ENCODE measurements around the gene FOXO6.

The FOXO6 gene

DNA sequence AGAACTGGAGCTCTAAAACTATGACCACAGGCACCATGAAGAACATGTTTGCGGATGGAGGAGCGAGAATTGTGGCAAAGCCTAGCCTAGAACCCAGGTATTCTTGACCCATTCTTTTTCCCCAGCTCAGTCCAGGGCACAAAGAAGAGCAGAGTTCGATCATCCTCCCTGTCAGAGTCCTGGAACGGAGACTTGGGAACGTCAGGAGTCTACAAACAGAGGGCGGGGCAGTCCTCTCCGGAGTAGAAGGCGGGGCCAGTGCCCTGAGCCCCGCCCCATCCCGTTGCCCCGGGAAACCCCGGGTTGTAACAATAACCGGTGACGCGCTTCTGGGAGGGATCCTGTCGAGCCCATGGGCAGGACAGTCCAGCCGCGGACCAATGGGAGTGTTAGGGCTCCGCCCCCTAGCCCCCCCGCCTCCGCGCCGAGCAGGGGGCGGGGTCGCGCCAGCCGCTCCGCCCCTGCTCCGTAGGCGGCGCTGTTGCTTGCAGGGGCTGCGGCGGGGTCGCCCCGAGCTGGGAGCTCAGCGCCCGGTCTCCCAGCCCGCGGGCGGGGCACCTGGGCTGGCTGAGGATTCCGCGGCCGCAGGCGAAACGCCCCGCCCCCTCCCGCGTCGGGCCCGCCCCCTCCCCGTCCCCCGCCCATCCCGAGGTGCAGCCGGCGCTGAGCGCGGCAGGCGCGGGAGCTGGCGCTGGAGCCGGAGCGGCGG lies at the start of gene FOXO6:
FOXO6 (plus strand) TSS at position 649 of the 709 bp plus-strand sequence.
- peak; percentile 96 for DNase-seq (ENCODE audit: low spot score)

DNA sequence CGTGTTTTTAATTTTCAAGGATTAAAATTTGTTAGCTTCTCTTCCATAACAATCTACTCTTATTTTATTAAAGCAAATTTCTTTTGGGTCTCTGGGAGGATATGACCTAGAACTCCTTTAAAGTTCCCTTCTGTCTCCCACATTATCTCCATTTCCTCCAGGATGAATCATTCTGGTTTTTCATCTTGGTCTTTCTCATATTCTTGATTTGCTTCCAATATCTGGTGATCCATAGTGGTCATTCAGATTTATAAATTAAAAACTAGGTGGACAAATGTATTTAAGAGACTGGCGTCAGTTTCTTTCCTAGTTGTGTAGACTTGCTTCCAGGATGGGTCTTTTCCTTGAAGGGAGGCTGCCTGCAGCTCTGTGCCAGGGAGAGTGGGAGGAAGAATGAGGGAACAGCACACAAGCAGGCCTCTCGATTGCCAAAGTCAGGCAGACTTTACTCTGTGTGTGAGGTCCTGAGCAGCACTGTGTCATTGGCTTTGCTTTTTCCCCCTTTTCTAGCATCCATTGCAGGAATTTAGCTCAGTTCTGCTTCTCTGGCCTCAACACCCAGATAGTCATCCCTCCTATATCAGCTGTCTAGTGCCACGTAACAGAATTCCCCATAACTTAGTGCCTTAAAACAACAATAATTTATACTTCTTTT lies 48.1 kb upstream of the FOXO6 start:
- no peak for DNase-seq (ENCODE audit: low spot score)

DNA sequence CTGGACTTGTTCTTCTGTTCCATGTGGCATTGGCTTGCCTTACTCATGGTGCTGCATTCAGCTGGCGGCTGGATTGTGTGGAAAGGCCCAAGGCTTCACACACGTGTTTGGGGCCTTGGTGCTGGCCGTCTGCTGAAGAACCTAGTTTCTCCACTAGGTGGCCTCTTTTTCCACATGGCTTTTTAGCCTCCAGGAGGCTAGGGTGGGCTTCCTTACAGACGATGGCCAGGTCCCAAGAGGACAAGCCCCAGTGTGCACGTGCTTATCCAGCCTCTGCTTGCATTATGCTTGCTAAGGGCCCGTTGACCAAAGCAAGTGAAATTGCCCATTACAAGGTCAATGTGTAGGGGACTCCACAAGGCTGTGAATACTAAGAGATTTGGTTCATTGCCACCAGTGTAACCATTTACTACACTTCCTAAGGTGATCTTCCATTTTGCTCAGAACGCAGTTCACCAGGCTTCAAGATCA lies 47.5 kb upstream of the FOXO6 start:
- peak; percentile 66 for DNase-seq (ENCODE audit: low spot score)

DNA sequence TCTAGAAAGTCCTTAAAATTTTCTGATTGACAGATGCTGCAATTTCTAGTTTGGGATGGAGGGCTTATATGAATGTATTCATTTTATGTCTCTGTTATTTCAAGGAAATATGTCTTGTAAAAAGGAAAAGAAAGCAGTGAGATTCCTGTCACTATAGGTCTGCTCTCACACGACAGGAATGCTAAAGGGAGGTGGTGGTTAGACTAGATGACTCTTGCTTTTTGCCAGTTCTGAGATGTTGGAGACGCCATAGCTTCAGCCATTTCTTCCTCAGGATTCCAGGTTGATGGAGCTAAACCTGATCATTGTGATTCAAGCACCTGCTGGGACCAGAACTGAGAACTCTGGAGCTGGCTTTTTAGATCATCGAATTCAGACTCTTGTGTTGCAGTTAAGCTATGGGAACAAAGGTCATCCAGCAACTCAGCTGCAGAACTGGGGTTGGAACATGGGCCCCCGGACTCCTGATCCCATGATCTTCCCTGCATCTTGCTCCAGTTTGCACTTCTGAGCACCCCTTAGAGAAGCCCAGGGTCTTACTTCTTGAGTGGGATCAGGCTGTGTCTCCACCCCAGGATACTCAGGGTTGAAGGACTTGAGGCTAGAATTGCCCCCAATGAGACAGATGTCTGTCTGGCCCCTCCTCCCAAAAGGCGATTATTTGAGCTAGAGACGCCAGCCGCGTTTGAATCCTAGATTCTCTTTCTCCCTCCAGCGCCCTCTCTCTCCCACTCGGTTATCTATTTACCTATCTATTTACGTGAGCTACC lies 46.7 kb upstream of the FOXO6 start:
- no peak for DNase-seq (ENCODE audit: low spot score)

DNA sequence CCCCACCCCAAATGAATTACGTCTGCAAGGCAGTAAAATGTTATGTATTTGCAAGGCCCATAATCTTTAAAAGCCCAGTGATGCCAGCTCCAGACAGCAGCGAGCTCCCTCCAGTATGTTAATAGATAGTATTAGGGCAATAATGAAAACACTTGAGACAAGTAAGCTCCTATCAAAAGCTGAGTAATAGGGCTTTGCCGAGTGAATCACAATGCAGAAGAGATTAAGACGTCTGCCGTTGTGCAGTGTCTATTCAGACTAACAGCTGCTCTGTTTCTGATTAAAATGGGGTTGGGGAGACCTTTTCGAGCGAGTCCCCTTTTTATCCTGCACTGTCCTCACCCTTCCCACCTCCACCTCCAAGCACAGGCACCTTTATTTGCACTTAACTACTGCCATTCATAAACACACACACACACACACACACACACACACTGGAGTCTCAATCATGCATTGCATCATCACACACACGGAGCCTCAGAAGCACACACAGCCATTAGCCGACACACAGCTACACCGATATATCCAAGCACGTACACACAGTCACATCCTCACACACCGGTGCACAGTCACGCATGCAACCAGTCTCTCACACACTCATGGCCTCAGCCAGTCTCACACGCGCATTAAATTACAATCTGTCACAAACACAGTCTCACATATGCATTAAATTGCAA lies 46.0 kb upstream of the FOXO6 start:
- no peak for DNase-seq (ENCODE audit: low spot score)

DNA sequence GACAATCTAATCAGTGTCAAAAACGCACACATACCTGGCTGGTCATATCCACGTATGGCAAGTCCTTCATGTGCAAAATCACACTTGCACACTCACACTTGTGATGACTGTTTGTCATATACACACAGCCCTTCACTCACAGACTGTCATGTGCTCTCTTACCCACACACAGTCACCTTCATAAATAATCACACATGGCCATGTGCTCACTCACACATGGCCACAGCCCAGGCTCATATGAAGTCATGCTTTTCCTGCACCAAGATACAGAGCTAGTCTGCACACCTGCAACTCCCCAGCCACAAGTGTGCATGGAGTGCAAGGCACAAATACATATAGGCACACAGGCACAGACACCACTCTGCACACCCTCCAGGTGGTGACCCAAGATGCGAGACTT lies 45.4 kb upstream of the FOXO6 start:
- no peak for DNase-seq (ENCODE audit: low spot score)

DNA sequence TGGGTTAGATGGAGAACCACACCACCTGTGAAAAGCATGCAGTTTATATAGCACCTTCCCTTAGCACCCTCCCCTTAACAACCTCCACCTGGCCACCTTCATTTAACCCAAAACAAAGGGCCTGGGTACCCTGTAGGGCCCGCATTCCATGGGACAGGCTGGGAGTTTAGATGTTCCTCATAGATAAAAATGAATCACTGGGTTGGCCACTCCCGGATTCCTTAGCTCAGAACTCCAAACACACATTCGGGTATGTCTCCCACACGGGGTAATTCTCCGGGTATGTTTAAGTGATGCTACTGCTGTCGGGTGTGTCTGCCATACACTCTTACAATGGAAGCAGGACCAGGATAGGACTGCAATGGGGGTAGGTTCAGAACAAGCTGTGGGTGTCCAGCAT lies 43.9 kb upstream of the FOXO6 start:
- DNase-seq (ENCODE audit: low spot score), result no peak

DNA sequence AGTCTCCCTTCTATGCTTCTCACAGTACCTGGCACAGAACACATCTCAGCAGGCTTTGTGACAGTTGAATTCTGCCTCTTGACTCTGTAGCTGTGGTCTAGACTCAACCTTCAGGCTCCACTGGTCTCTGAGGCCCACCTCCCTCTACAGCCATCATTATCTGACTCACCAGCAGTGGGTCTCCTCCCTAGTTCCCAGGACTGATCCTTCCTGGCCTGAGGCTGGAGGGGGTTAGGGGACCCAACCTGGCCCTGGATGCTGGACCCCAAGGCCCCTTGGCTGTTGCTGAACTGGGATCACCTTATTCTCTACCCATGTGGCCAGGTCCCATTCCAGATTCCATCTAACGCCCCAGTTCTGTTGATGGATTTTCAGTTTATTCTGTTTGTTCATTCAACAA lies 43.1 kb upstream of the FOXO6 start:
- no peak for DNase-seq (ENCODE audit: low spot score)

DNA sequence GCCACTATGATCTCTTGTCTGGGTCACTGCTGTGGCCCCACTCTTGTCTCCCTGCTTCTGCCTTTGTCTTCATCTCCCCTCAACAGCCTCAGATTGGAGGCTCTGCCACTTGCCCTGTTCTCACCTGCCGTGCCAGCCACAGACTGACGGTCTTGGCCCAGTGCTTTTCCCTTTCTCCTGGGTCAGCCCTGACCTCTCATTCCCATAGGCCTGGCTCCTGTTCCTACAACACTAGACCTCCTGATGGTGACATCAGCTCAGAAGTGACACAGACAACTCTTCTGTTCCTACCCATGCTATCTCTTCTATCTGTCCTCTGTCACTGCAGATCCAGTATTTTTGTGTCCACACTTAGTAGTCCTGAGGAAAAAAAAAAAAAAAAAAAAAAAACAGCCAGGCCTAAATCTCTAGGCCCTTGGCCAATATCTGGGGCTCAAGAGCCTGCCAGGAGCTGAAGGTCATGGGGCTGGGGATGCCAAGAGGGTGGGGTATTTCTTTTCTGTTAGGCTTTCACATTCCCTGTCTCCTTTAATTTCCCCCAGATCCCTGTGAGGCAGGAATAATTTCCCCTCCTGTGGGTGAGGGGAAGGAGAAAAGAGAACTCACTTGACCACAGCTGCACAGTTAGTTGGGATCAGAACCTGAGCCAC lies 42.0 kb upstream of the FOXO6 start:
- DNase-seq (ENCODE audit: low spot score), result no peak

DNA sequence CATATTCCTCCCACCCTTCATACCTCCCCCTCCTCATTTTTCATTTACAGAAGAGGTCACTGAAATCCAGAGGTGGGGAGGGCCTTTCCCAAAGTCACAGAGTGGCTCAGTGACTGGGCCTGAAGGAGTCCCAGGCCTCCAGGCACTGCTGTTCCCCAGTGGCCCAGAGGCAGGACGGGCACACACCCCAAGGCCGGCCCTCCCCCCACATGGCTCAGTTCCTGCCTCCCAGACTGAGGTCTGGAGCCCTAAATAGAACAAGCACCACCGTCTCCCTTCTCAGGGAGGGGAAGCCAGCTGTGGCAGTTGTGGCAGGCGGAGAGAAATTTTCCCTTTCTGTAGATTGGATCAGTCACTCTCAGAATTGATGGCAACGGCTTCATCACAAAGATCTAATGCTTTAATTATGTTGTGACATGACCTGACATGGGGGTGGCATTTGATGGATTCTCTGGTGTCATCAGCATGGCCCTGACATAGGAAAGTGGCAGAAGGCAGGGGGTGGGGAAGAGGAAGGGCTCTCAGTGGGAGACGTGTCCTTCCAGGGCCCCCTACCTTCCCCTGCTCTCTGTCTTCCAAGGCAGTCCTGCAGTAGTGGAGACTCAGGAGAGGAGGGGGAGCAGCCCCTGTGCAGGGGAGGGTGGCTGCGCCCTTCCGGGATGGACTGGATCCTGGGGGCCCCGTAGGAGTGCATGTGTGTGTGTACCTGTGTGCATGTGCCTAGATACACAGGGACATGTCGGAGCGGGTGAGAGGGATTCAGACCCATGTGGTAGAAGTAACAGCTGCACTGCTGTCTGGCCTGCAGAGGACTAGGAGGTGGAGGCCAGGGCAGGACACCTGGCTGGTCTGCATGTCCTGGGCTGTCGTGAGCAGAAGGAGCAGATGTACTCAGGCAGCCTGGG lies 41.2 kb upstream of the FOXO6 start:
- DNase-seq (ENCODE audit: low spot score), result no peak

DNA sequence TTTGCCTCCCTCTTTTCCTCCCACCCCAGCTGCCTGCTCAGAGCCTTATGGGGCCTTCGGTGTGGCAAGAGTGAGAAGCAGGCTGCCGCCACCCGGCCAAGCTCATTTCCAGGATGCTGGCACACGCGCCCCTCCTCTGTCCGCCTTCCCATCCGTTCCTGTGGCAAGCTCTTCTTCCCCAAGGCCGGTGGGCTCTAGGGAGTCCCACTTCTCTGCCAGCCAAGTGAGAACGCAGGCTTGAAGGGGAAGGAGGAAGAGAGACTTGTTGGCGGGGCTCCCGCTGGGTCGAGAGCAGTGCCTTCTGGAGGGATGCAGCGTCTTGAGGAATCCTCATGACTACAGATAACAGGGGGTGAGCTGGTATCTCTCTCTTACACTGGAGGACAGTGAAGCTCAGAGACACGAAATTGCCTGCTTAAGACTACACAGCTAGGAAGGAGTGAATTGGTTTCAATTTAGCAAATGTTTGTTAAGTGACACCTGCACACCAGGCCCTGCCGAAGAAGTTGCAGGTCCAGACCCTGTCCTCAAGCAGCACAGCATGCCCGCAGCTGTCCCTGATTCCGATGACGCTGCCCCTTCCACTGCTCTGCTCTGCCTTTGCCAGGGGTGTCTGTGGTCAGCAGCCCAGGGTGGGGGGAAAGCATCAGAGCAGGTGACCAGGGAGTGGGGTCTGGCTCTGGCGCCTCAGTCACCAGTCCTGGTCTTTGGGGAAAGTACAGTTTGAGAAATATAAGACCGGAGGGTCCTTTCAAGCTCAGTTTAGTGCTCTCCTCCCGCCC lies 40.1 kb upstream of the FOXO6 start:
- no peak for DNase-seq (ENCODE audit: low spot score)

DNA sequence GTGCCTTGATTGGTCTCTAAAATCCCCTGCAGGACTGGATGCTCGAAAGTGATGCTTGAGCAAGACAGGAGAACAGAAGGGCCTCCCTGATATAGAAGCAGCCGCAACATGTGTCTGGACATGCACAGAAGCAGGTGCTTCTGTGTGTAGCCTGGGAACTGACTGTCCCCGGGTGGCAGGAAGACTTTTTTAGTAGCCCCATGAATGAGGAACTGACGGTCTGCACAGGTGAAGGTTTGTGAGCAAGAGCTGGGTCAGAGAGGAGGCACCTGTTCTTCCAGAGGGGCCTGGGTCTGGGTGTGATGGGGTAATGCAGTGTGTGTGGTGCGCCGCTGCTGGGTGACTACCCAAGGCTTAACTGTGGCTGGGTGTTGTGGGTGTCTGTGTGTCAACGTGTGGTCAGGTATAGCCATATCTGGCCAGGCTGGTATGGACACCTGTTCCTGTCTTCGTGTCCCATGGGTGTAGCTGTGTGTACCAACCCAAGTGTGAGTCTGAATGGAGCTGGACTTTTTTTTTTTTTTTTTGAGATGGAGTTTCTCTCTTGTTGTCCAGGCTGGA lies 39.1 kb upstream of the FOXO6 start:
- DNase-seq (ENCODE audit: low spot score), result peak; percentile 61

DNA sequence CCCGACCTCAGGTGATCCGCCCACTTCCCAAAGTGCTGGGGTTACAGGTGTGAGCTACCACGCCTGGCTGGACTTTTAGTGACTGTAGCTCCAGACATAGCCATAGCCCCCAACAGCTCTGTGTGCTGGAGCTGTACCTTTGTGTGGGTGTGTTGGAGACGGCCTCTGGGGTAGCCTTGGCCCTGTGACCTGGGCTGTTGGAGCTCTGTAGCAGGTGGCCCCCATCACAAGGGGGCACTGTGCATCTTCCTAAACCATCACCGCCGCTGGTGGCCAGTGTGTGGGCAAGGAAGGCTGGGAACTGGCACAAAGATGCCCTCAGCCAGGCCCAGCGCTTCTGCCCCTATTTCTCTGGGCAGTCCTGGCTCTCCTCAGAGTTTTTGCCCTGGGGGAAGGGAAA lies 38.4 kb upstream of the FOXO6 start:
- peak; percentile 64 for DNase-seq (ENCODE audit: low spot score)

DNA sequence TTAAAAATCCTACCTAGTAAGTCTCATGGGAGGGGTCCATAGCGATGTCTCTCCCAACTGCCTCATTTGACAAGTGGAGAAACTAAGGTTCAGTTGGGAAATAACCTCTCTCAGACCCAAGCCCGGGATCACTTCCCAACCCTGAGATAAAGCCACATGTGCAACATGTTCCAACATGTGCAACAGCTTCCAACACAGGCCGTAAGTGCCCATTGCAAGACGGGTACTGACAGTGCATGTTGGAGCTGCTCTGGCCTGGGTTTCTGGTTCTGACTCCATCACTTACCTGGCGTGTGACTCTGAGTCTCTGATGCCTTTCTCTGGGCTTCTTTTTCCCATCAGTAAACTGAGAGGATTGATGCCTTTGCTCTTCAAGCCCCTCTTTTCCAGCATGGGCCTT lies 38.0 kb upstream of the FOXO6 start:
- DNase-seq (ENCODE audit: low spot score), result no peak

DNA sequence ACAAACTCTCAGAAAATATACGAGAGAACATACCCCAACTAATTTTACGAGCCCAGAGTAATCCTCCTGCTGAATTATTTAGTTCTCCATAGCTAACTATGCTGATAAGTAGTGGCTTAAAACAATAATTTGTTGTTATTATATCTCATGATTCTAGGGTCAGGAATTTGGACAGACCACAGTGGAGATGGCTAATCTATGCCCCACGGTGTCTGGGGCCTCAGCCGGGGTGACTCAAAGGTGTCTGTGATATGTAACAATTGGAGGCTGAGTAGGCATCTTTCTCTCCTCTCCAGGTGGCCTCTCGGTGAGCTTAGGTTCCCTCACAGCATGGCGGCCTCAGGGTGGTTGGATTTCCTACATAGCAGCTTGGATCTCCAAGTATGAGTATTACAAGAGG lies 35.4 kb upstream of the FOXO6 start:
- no peak for DNase-seq (ENCODE audit: low spot score)

DNA sequence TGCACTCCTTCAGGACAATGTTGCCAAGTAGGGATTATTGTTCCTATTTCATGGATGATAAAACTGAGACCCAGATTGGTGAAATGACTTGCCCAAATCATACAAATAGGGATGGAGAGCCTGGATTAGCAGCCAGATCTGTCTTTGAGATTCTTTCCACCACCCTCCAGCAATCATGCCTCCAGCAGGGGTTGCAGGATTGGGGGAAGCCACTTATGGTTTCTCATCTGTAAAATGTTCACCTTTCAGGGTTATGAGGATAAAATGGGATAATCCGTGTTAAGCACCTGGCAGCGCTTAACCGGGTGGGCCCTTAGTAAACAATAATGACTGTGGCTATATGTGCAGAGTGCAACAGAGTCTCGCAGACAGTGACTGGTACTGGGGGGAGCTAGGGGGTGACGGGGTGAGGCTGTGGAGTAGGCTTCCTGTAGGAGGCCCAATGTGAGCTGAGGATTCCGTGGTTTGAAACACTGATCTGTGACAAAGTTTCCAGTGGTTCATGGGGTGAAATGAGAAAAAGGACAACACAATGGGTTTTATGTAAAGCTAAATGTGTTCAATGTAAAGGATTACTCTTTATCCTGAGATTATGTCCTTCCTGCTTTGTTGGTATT lies 33.7 kb upstream of the FOXO6 start:
- no peak for DNase-seq (ENCODE audit: low spot score)

DNA sequence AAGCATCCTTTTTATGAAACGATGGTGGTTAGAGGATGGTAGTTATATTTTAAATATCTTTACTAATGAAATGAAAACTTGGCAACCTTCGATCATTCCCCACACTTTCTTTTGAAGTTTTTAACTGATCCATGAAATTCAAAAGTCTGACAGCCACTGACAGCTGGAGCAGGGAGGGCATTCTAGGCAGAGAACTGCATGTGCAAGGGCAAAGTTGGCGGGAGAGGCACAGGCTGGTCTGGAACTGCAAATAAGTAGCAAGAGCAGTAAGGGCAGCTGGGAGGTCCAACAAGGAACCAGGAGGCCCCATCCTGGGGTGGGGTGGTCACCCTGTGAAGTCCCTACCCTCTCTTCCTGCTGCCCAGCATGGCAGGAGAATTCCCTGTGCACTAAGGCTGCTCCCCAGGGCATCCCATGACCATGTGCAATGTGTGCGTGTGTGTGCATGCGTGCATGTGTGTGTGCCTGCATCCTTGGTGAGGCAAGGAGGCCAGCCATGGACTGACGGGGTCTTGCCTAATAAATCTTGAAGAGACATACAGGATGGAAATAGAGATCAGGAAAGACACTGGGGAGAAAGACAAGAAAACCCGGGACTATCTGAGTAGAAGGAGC lies 33.1 kb upstream of the FOXO6 start:
- no peak for DNase-seq (ENCODE audit: low spot score)

DNA sequence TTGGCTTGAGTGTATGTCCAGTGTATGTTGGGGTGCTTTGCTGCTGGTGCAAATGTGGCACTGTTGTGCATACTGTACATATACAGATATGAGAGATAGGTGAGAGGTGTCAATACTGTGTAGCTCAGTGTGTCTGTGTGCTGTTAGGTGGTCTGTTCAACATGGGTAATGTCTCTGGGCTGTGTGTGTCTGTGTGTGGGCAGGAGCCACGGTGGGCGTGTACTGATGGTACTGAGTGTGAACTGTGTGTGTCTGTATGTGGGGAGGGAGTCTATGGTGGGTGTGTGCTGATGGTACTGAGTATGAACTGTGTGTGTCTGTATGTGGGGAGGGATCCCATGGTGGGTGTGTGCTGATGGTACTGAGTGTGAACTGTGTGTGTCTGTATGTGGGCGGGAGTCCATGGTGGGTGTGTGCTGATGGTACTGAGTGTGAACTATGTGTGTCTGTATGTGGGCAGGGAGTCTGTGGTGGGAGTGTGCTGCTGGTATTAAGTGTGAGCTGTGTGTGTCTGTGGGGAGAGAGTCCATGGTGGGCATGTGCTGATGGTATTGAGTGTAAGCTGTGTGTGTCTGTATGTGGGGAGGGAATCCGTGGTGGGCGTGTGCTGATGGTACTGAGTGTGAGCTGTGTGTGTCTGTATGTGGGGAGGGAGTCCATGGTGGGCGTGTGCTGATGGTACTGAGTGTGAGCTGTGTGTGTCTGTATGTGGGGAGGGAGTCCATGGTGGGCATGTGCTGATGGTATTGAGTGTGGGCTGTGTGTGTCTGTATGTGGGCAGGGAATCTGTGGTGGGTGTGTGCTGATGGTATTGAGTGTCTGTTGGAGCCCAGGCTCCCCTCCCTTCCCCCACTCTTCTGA lies 32.2 kb upstream of the FOXO6 start:
- no peak for DNase-seq (ENCODE audit: low spot score)

All from NAMALWA (cell line).